Measurements from ENCODE around the gene KSR2. TPM values are rescaled to one million over a fixed set of nuclear protein-coding genes. Genes with fewer than 3 reads are reported as not detected.

KSR2 gene
- total RNA-seq, 1 donor from 2014 or later: 0.47 TPM

DNA sequence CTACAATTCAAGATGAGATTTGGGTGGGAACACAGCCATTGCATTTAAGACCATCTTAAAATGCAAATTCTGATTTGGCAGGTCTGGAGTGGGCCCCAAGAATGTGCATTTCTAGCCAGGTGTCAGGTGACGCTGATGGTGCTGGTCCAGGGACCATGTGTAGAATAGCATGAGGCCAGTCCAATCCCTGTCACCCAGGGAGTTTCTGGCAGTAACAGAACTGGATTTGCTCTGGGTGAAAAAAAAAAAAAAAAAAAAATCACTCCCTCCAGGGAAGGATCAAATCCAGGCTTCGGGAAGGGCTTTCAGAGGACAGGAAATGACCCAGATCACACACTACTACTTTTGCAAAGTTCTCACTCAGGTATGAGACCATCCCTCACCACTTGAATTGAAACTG is 394.1 kb downstream of the KSR2 start:
- H3K4me1 Mint-ChIP-seq (ENCODE audit: low read depth, unreplicated experiment): no peaks in the 10 kb centered on the region
- DNase-seq: no peak
- H3K36me3 Mint-ChIP-seq (ENCODE audit: unreplicated experiment): no peaks in the 10 kb centered on the region
- no peaks in the 10 kb centered on the region for H3K27me3 Mint-ChIP-seq (ENCODE audit: unreplicated experiment)
- no peak overlapping the region for H3K4me3 Mint-ChIP-seq (ENCODE audit: unreplicated experiment)
- no peak overlapping the region for H3K27ac Mint-ChIP-seq (ENCODE audit: unreplicated experiment)
- H3K9me3 Mint-ChIP-seq (ENCODE audit: unreplicated experiment): no peaks in the 10 kb centered on the region
- TF ChIP-seq, protein P1, sequence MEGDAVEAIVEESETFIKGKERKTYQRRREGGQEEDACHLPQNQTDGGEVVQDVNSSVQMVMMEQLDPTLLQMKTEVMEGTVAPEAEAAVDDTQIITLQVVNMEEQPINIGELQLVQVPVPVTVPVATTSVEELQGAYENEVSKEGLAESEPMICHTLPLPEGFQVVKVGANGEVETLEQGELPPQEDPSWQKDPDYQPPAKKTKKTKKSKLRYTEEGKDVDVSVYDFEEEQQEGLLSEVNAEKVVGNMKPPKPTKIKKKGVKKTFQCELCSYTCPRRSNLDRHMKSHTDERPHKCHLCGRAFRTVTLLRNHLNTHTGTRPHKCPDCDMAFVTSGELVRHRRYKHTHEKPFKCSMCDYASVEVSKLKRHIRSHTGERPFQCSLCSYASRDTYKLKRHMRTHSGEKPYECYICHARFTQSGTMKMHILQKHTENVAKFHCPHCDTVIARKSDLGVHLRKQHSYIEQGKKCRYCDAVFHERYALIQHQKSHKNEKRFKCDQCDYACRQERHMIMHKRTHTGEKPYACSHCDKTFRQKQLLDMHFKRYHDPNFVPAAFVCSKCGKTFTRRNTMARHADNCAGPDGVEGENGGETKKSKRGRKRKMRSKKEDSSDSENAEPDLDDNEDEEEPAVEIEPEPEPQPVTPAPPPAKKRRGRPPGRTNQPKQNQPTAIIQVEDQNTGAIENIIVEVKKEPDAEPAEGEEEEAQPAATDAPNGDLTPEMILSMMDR (IDR thresholded peaks at IDR 0.05; ENCODE audit: partially characterized antibody, unreplicated experiment): no peak

DNA sequence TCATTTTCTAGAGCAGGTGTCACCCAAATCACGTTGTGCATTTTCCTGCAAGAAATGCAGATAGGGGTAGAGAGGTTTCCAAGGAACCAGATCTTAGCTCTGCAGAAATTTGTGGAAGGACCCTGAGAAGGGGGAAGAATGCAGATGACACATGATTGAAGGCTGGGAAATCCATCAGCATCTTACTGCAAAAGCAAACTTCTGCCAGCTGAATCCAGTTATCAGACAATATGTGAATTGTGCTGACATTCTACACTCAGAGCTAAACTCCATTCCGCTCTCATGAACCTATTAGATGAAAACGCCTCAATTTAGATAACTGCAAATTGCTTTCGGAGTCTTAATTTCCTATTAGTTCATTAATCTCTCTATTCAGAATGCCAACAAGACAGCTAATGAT is 396.0 kb downstream of the KSR2 start:
- H3K4me1 Mint-ChIP-seq (ENCODE audit: low read depth, unreplicated experiment): no peaks in the 10 kb centered on the region
- H3K36me3 Mint-ChIP-seq (ENCODE audit: unreplicated experiment): no peaks in the 10 kb centered on the region
- no peaks in the 10 kb centered on the region for H3K9me3 Mint-ChIP-seq (ENCODE audit: unreplicated experiment)
- H3K27ac Mint-ChIP-seq (ENCODE audit: unreplicated experiment): no peak overlapping the region
- no peaks in the 10 kb centered on the region for H3K27me3 Mint-ChIP-seq (ENCODE audit: unreplicated experiment)
- TF ChIP-seq, protein P1 (IDR thresholded peaks at IDR 0.05; ENCODE audit: partially characterized antibody, unreplicated experiment): no peak
- no peak overlapping the region for H3K4me3 Mint-ChIP-seq (ENCODE audit: unreplicated experiment)
- DNase-seq: no peak

DNA sequence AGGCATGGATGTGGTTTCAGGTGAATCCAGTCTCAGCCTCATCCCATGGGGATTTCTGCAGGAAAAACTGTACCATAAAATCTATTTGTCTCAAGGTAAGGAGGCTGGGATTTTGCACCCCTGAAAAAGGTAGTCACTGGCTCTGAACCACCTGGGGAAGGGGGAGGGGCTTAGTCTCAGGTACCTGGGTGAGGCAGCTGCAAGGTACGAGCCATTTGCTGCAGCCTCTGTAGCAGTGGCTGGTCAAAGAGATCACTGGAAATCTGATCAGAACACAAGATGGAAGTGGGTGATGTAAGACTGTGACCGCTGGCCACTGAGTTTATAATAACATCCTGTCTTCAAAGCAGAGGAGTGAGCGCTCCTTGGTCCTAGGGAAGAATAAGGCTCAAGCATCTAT is 397.5 kb downstream of the KSR2 start:
- Mint-ChIP-seq H3K36me3 (ENCODE audit: unreplicated experiment) (no peaks in the 10 kb centered on the region), H3K27me3 (ENCODE audit: unreplicated experiment) (no peaks in the 10 kb centered on the region), H3K27ac (ENCODE audit: unreplicated experiment) (no peak overlapping the region), H3K4me3 (ENCODE audit: unreplicated experiment) (no peak overlapping the region), H3K9me3 (ENCODE audit: unreplicated experiment) (no peaks in the 10 kb centered on the region), H3K4me1 (ENCODE audit: low read depth, unreplicated experiment) (no peaks in the 10 kb centered on the region)
- DNase-seq: no peak
- TF ChIP-seq, protein P1 (IDR thresholded peaks at IDR 0.05; ENCODE audit: partially characterized antibody, unreplicated experiment): no peak

DNA sequence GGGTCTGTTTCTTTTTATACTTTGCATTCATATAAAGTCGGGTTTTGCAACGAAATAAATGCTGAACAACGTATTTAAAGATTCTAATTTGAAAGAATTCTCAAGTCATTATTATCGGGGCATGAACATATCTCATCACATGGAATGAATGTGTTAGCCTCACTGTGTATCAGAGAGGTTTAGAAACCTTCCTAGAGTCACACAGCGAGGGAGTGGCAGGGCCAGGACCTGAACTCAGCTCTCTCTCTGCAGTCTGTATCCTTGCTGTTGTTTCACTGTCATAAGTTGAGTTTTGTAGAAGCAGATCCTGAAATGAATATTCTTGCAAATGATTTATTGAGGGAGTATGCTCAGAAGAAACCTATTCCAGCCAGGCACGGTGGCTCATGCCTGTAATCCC is 398.2 kb downstream of the KSR2 start:
- no peaks in the 10 kb centered on the region for H3K9me3 Mint-ChIP-seq (ENCODE audit: unreplicated experiment)
- no peaks in the 10 kb centered on the region for H3K36me3 Mint-ChIP-seq (ENCODE audit: unreplicated experiment)
- TF ChIP-seq, protein P1 (IDR thresholded peaks at IDR 0.05; ENCODE audit: partially characterized antibody, unreplicated experiment): no peak
- H3K27me3 Mint-ChIP-seq (ENCODE audit: unreplicated experiment): no peaks in the 10 kb centered on the region
- DNase-seq: no peak
- H3K4me3 Mint-ChIP-seq (ENCODE audit: unreplicated experiment): no peak overlapping the region
- H3K27ac Mint-ChIP-seq (ENCODE audit: unreplicated experiment): no peak overlapping the region
- H3K4me1 Mint-ChIP-seq (ENCODE audit: low read depth, unreplicated experiment): no peaks in the 10 kb centered on the region

DNA sequence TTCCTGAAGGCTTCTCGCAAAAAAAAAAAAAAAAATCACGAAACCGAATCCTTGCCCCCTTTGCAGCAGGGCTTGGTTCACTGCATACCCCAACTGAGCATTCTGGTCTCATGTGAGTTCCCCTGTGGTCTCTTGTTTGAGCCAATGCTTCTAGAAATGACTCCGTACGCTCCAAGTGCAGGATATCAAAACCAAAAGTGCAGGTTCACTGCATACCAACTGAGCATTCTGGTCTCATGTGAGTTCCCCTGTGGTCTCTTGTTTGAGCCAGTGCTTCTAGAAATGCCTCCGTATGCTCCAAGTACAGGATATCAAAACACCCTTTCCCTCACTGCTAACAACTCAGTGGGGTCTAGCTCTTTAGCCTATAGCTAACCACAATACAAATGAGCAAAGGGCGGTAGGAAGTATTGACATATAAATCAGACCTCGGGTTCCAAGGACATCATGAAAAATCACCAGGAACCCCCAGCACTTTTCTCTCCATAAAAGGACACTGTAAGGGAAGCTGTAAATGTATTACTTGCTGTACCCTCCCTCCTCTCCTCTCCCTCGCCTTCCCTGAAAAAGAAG is 401.1 kb downstream of the KSR2 start:
- peaks cover 5% of the 10 kb centered on the region for H3K4me1 Mint-ChIP-seq (ENCODE audit: low read depth, unreplicated experiment)

More for the DNA sequence above, 401.1 kb downstream of the KSR2 start:
- no peaks in the 10 kb centered on the region for H3K27me3 Mint-ChIP-seq (ENCODE audit: unreplicated experiment)
- TF ChIP-seq, protein P1 (IDR thresholded peaks at IDR 0.05; ENCODE audit: partially characterized antibody, unreplicated experiment): no peak
- DNase-seq: no peak
- H3K36me3 Mint-ChIP-seq (ENCODE audit: unreplicated experiment): no peaks in the 10 kb centered on the region
- H3K27ac Mint-ChIP-seq (ENCODE audit: unreplicated experiment): no peak overlapping the region
- H3K9me3 Mint-ChIP-seq (ENCODE audit: unreplicated experiment): no peaks in the 10 kb centered on the region
- no peak overlapping the region for H3K4me3 Mint-ChIP-seq (ENCODE audit: unreplicated experiment)
